Mesenchymal stem cell (in vitro differentiated cells and primary cell): ENCODE results near the gene KIF14.

Experiments used
- DNase-seq: peaks from one replicate; pipeline ENCODE4 v3.0.0-alpha.2; 2013
- H2AFZ ChIP-seq: one replicate; pipeline ENCODE4 v1.6.1; 2013; ENCODE audit warnings: low read depth, mild to moderate bottlenecking, control low read depth, inconsistent platforms, low read length, moderate library complexity
- H2AK5ac ChIP-seq: 2 replicates; pipeline ENCODE4 v1.6.1; 2013; ENCODE audit warnings: low read length, moderate library complexity, mild to moderate bottlenecking, inconsistent platforms; ENCODE audit not compliant: severe bottlenecking
- H2BK120ac ChIP-seq: one replicate; pipeline ENCODE4 v1.6.1; 2013; ENCODE audit warnings: low read depth, mild to moderate bottlenecking, inconsistent platforms, low read length, moderate library complexity
- H2BK12ac ChIP-seq, 2 experiments: one replicate each; pipeline ENCODE4 v1.6.1; 2013; ENCODE audit warnings: inconsistent platforms in 2 of 2, low read length in 2 of 2, mild to moderate bottlenecking in 2 of 2, moderate library complexity in 2 of 2, control low read depth in 1 of 2
- H2BK15ac ChIP-seq: one replicate; pipeline ENCODE4 v1.6.1; 2013; ENCODE audit warnings: mild to moderate bottlenecking, low read depth, inconsistent platforms; ENCODE audit not compliant: poor library complexity, severe bottlenecking
- H2BK5ac ChIP-seq: 2 replicates; pipeline ENCODE4 v1.6.1; 2013; ENCODE audit warnings: low read depth, mild to moderate bottlenecking, low read length, control low read depth, inconsistent platforms; ENCODE audit not compliant: poor library complexity, severe bottlenecking
- H3K14ac ChIP-seq, 2 experiments: one replicate each; pipeline ENCODE4 v1.6.1; 2013; ENCODE audit warnings: inconsistent platforms in 2 of 2, low read length in 2 of 2, control low read depth in 1 of 2, mild to moderate bottlenecking in 1 of 2, moderate library complexity in 1 of 2
- H3K18ac ChIP-seq, 2 experiments: one replicate each; pipeline ENCODE4 v1.6.1; 2013; ENCODE audit warnings: inconsistent platforms in 2 of 2, low read length in 2 of 2, control low read depth in 1 of 2, low read depth in 1 of 2, mild to moderate bottlenecking in 1 of 2
- H3K23ac ChIP-seq, 2 experiments: one replicate each; pipeline ENCODE4 v1.6.1; 2013; ENCODE audit warnings: inconsistent platforms in 2 of 2, low read length in 2 of 2, mild to moderate bottlenecking in 2 of 2, moderate library complexity in 2 of 2, control low read depth in 1 of 2
- H3K27ac ChIP-seq: 2 replicates; pipeline ENCODE4 v1.5.1; 2013; ENCODE audit warnings: mild to moderate bottlenecking, moderate library complexity, low read length, control low read depth, inconsistent platforms; ENCODE audit not compliant: poor library complexity, severe bottlenecking
- H3K27me3 ChIP-seq, 2 experiments: 2 replicates each; pipeline versions ENCODE4 v1.6.1 to v1.7.0; 2013; ENCODE audit warnings: low read length in 2 of 2, mild to moderate bottlenecking in 2 of 2, moderate library complexity in 2 of 2, control low read depth in 1 of 2, inconsistent platforms in 1 of 2; ENCODE audit not compliant: control insufficient read depth in 1 of 2, insufficient read depth in 1 of 2
- H3K36me3 ChIP-seq, 2 experiments: 2 replicates each; pipeline versions ENCODE4 v1.6.1 to v1.7.0; 2013; ENCODE audit warnings: low read length in 2 of 2, control low read depth in 1 of 2, inconsistent platforms in 1 of 2, low read depth in 1 of 2, mild to moderate bottlenecking in 1 of 2; ENCODE audit not compliant: insufficient read depth in 2 of 2, control insufficient read depth in 1 of 2
- H3K4ac ChIP-seq, 2 experiments: one replicate each; pipeline ENCODE4 v1.6.1; 2013; ENCODE audit warnings: inconsistent platforms in 2 of 2, low read length in 2 of 2, mild to moderate bottlenecking in 2 of 2, moderate library complexity in 2 of 2, control low read depth in 1 of 2, low read depth in 1 of 2
- H3K4me1 ChIP-seq: 2 replicates; pipeline ENCODE4 v1.6.1; 2013; ENCODE audit warnings: low read depth, low read length, control low read depth; ENCODE audit not compliant: control insufficient read depth, insufficient read depth
- H3K4me2 ChIP-seq: 2 replicates; pipeline ENCODE4 v1.6.1; 2013; ENCODE audit warnings: low read length, mild to moderate bottlenecking, inconsistent platforms; ENCODE audit not compliant: poor library complexity, severe bottlenecking
- H3K4me3 ChIP-seq, 2 experiments: 2 replicates each; pipeline versions ENCODE4 v1.5.1 to v1.7.0; 2013; ENCODE audit warnings: low read length in 2 of 2, mild to moderate bottlenecking in 2 of 2, control low read depth in 1 of 2, low read depth in 1 of 2; ENCODE audit not compliant: insufficient read depth in 1 of 2
- H3K79me1 ChIP-seq: replicated peaks from 2 replicates; pipeline ENCODE4 v1.6.1; 2013; ENCODE audit warnings: mild to moderate bottlenecking, control low read depth, low read length, inconsistent platforms; ENCODE audit not compliant: poor library complexity, severe bottlenecking
- H3K9ac ChIP-seq: 2 replicates; pipeline ENCODE4 v1.7.0; 2013; ENCODE audit warnings: mild to moderate bottlenecking, low read length, moderate library complexity
- H3K9me3 ChIP-seq: 2 replicates; pipeline ENCODE4 v1.7.0; 2013; ENCODE audit warnings: mild to moderate bottlenecking, low read length; ENCODE audit not compliant: control insufficient read depth
- H4K8ac ChIP-seq: one replicate; pipeline ENCODE4 v1.6.1; 2013; ENCODE audit warnings: inconsistent platforms, mild to moderate bottlenecking, low read length, moderate library complexity
- H4K91ac ChIP-seq: one replicate; pipeline ENCODE4 v1.6.1; 2013; ENCODE audit warnings: mild to moderate bottlenecking, low read length, inconsistent platforms
- WGBS: methylation state at CpG from one replicate; pipeline ENCODE4 v1.1.7; 2013; ENCODE audit warnings: mixed read lengths; 5-methylcytosine and 5-hydroxymethylcytosine counted together

KIF14 gene

DNA sequence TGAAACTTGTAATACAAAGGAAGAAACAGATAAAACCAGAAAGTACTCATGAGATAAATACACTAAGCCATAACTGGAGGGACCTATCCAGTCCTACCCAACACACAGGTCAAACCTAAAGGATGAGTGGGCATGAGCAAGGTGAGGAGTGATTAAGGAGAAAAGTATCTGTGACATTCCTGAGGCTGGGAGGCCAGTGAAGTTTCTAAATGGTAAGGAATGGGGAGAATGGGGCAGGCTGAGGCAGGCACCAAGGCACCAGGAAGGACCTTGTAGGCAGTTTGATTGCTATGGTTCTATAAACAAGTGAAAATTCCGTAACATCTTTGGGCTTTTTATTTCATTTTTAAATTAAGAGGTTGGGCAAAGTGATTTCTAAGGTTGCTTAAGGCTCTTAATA lies 38.7 kb upstream of the KIF14 start:
- Histone ChIP-seq H2AFZ (no peak overlapping the region), H3K4me2 (peak overlapping the region; percentile 17), H2BK120ac (no peak overlapping the region), H4K91ac (no peak overlapping the region), H3K27ac (peak overlapping the region; percentile 84), H3K9me3 (no peaks in the 10 kb centered on the region), H3K23ac (no peak overlapping the region), H2BK5ac (no peak overlapping the region), H4K8ac (no peak overlapping the region), H2AK5ac (no peak overlapping the region), H3K14ac (peak overlapping the region in 1 of 2 experiments; percentile 41), H3K4ac (peak overlapping the region in 1 of 2 experiments; percentile 37), H3K4me1 (peaks cover 8% of the 10 kb centered on the region), H3K4me3 (no peak overlapping the region), H2BK15ac (no peak overlapping the region), H3K9ac (no peak overlapping the region), H3K18ac (no peak overlapping the region), H3K27me3 (no peaks in the 10 kb centered on the region), H2BK12ac (no peak overlapping the region), H3K36me3 (peaks cover 9 to 69% of the 10 kb centered on the region in 2 experiments), H3K79me1 (peaks cover 13% of the 10 kb centered on the region)
- WGBS, result 100% methylated on average over 1 of the region's 1 CpG
- no peak for DNase-seq

DNA sequence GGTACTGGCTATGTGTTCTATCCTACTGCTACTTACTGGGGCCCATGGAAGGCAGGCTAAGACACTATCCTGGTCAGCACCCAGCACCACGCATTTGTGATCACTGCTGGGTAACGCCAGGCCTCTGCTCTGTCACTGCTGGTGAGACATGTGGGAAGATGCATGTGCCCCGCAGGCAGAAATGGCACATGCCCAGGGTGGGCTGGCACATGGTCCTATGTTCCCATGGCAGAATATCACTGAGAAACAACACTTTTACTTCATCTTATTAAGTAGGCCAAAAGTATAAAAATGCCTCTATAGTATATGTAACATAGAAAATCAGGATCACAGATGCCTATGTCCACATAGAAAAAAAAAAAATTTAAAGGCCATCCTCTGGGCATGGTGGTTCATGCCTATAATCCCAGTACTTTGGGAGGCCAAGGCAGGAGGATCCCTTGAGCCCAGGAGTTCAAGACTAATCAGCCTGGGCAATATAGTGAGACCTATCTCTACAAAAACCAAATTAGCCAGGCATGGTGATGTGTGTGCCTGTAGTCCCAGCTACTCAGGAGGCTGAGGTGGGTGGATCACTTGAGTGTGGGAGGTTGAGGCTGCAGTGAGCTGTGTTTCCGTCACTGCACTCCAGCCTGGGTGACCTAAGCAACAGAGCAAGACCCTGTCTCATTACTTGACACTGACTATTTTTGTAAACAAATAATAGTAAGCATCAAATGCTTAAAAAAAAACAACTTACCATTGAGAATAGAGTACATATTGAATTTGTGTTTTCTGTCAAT lies 37.7 kb upstream of the KIF14 start:
- Histone ChIP-seq H3K27me3 (no peaks in the 10 kb centered on the region), H3K4me2 (no peak overlapping the region), H2BK5ac (no peak overlapping the region), H3K27ac (no peak overlapping the region), H2BK120ac (no peak overlapping the region), H3K4me1 (peaks cover 8% of the 10 kb centered on the region), H2AFZ (no peak overlapping the region), H3K14ac (no peak overlapping the region), H3K4ac (no peak overlapping the region), H4K8ac (no peak overlapping the region), H2AK5ac (no peak overlapping the region), H3K18ac (no peak overlapping the region), H3K9me3 (no peaks in the 10 kb centered on the region), H3K9ac (no peak overlapping the region), H3K23ac (no peak overlapping the region), H3K79me1 (peaks cover 13% of the 10 kb centered on the region), H3K36me3 (peaks cover 13 to 67% of the 10 kb centered on the region in 2 experiments), H2BK12ac (no peak overlapping the region), H3K4me3 (no peak overlapping the region), H2BK15ac (no peak overlapping the region), H4K91ac (no peak overlapping the region)
- WGBS, result 96% methylated on average over 3 of the region's 4 CpGs
- DNase-seq, result no peak

DNA sequence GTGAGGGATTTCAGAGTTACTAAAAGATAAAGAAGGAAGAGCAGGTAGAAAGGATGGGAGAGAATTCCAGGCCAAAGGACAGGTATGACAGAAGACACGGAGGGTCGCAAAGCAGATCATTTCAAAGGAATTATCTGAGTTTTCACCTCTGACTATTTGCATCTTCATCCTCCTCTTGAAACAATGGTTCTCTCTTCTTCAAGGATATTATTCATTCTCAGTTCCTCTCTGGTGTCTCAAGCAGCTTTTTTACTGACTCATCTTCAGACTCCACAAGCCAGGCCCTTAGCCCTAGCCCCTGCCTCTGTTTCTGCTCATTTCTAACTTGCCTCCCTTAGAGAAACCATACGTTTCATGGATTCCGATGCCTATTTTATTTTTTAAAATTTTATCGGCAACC lies 34.1 kb upstream of the KIF14 start:
- WGBS, result 95% methylated on average over 5 of the region's 5 CpGs

DNA sequence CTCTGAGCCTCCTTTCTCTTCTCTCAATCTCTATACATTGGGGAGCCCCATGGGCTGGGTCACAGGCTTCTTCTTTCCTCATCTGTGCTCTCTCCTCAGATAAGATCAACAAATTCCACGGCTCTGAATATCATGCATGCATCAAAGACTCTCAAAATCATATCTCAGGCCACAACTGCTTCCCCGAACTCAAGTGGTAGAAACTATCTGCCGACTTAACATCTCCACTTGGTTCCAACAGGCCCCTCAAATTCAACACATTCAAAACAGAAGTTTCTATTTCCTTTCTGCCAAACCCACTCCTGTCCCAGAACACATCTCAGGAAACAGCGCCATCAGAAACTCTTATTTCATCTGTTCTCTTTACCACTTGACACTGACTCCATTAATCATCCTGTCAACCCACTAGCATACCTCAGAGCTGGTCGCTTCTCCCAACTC lies 32.5 kb upstream of the KIF14 start:
- Histone ChIP-seq H2AK5ac (no peak overlapping the region), H3K27ac (no peak overlapping the region), H3K4ac (no peak overlapping the region), H2BK12ac (no peak overlapping the region), H3K27me3 (no peaks in the 10 kb centered on the region), H3K36me3 (peaks cover 8 to 48% of the 10 kb centered on the region in 2 experiments), H2BK15ac (no peak overlapping the region), H4K8ac (no peak overlapping the region), H3K4me2 (no peak overlapping the region), H3K9ac (no peak overlapping the region), H3K23ac (no peak overlapping the region), H3K18ac (no peak overlapping the region), H2BK120ac (no peak overlapping the region), H3K14ac (no peak overlapping the region), H3K4me3 (no peak overlapping the region), H4K91ac (no peak overlapping the region), H3K4me1 (no peaks in the 10 kb centered on the region), H2BK5ac (no peak overlapping the region), H3K79me1 (peaks cover 6% of the 10 kb centered on the region), H2AFZ (no peak overlapping the region), H3K9me3 (no peaks in the 10 kb centered on the region)
- WGBS, result 71% methylated on average over 5 of the region's 5 CpGs
- DNase-seq, result no peak

More for the DNA sequence above, 34.1 kb upstream of the KIF14 start:
- no peak overlapping the region for H2BK15ac ChIP-seq
- H2BK120ac ChIP-seq, result no peak overlapping the region
- H2BK5ac ChIP-seq, result no peak overlapping the region
- H3K23ac ChIP-seq, result no peak overlapping the region
- H3K27ac ChIP-seq, result no peak overlapping the region
- no peak overlapping the region for H3K14ac ChIP-seq
- peaks cover 2% of the 10 kb centered on the region for H3K4me1 ChIP-seq
- H3K4me2 ChIP-seq, result no peak overlapping the region
- no peak overlapping the region for H2BK12ac ChIP-seq
- H3K9me3 ChIP-seq, result no peaks in the 10 kb centered on the region
- no peak overlapping the region for H3K9ac ChIP-seq
- no peak overlapping the region for H3K18ac ChIP-seq
- no peak for DNase-seq
- H4K91ac ChIP-seq, result no peak overlapping the region
- H2AK5ac ChIP-seq, result no peak overlapping the region
- no peaks in the 10 kb centered on the region for H3K27me3 ChIP-seq
- H3K79me1 ChIP-seq, result peaks cover 7% of the 10 kb centered on the region
- H3K4ac ChIP-seq, result no peak overlapping the region
- H3K36me3 ChIP-seq, result peaks cover 10 to 49% of the 10 kb centered on the region in 2 experiments
- H3K4me3 ChIP-seq, result no peak overlapping the region
- H2AFZ ChIP-seq, result no peak overlapping the region
- H4K8ac ChIP-seq, result no peak overlapping the region
